OCI-LY3 (cell line): Measurements from ENCODE around the gene KANK3.

Experiments used
- H2AFZ ChIP-seq: fragments of 200-600, 300-600 bp; shearing (Covaris generic); 2 replicates; pipeline ENCODE4 v1.6.0; 2014; ENCODE audit warnings: antibody characterized with exemption, low read depth, low read length
- H3K27ac ChIP-seq: fragments of 200-600, 300-600 bp; sonication (generic); 2 replicates; pipeline ENCODE4 v1.5.1; 2014; ENCODE audit warnings: mild to moderate bottlenecking, low read length, moderate library complexity, mixed read lengths
- H3K27me3 ChIP-seq: fragments of 200-600, 300-600 bp; sonication (generic); 2 replicates; pipeline ENCODE4 v1.6.1; 2014; ENCODE audit warnings: low read depth, low read length, mixed read lengths
- H3K36me3 ChIP-seq: fragments of 200-600, 300-600 bp; sonication (generic); replicated peaks from 2 replicates; pipeline ENCODE3; 2014; ENCODE audit warnings: low read depth, low read length, mixed read lengths
- H3K4me1 ChIP-seq: fragments of 300-600, 200-600 bp; sonication (generic); 2 replicates; pipeline ENCODE4 v1.6.1; 2014; ENCODE audit warnings: low read length, mixed read lengths
- H3K4me2 ChIP-seq: fragments of 200-600, 300-600 bp; sonication (generic); 2 replicates; pipeline ENCODE4 v1.6.1; 2014; ENCODE audit warnings: low read length, mixed read lengths
- H3K4me3 ChIP-seq: fragments of 300-600, 200-600 bp; sonication (generic); 2 replicates; pipeline ENCODE4 v1.5.1; 2014; ENCODE audit warnings: antibody characterized with exemption, mild to moderate bottlenecking, low read length, moderate library complexity
- H3K79me2 ChIP-seq: fragments of 300-600, 200-600 bp; shearing (Covaris generic); 2 replicates; pipeline ENCODE4 v1.6.1; 2014; ENCODE audit warnings: mild to moderate bottlenecking, low read length, mixed read lengths
- H3K9ac ChIP-seq: fragments of 300-600, 200-600 bp; shearing (Covaris generic); 2 replicates; pipeline ENCODE4 v1.6.0; 2014; ENCODE audit warnings: mild to moderate bottlenecking, low read length, moderate library complexity
- H3K9me3 ChIP-seq: fragments of 200-600, 300-600 bp; shearing (Covaris generic); 2 replicates; pipeline ENCODE4 v1.6.1; 2014; ENCODE audit warnings: low read length, mixed read lengths; ENCODE audit not compliant: insufficient read depth
- H4K20me1 ChIP-seq: fragments of 200-600, 300-600 bp; sonication (generic); 2 replicates; pipeline ENCODE4 v1.6.1; 2016; ENCODE audit warnings: low read length, mixed read lengths; ENCODE audit not compliant: insufficient read depth
- CTCF ChIP-seq: fragments of 200-600, 300-600 bp; sonication (generic); IDR thresholded peaks from 2 replicates; pipeline ENCODE4 v1.5.1; 2014; ENCODE audit warnings: antibody characterized with exemption, low read length, low read depth
- EZH2phosphoT487 ChIP-seq: fragments of 200-600 bp; shearing (Covaris generic); IDR thresholded peaks from 2 replicates; pipeline ENCODE4 v1.6.1; 2018; ENCODE audit warnings: antibody characterized with exemption, mixed run types, low read depth

The KANK3 gene

GRCh38 chr19:8334458-8335342 is 8.4 kb downstream of the KANK3 start:
- H4K20me1 ChIP-seq, result no peaks in the 10 kb centered on the region
- no peak overlapping the region for H3K27ac ChIP-seq
- H3K9ac ChIP-seq, result no peak overlapping the region
- H3K79me2 ChIP-seq, result no peaks in the 10 kb centered on the region
- H2AFZ ChIP-seq, result no peak overlapping the region
- H3K4me2 ChIP-seq, result no peak overlapping the region
- TF ChIP-seq EZH2phosphoT487 (no peak), CTCF (no peak)
- H3K4me1 ChIP-seq, result no peaks in the 10 kb centered on the region
- no peak overlapping the region for H3K4me3 ChIP-seq
- no peaks in the 10 kb centered on the region for H3K9me3 ChIP-seq
- H3K27me3 ChIP-seq, result no peaks in the 10 kb centered on the region
- H3K36me3 ChIP-seq, result no peaks in the 10 kb centered on the region

GRCh38 chr19:8333767-8334457 is 9.2 kb downstream of the KANK3 start:
- Histone ChIP-seq H3K36me3 (no peaks in the 10 kb centered on the region), H3K27ac (no peak overlapping the region), H3K79me2 (no peaks in the 10 kb centered on the region), H2AFZ (no peak overlapping the region), H3K4me1 (no peaks in the 10 kb centered on the region), H3K9ac (no peak overlapping the region), H3K4me3 (no peak overlapping the region), H3K27me3 (no peaks in the 10 kb centered on the region), H4K20me1 (no peaks in the 10 kb centered on the region), H3K9me3 (no peaks in the 10 kb centered on the region), H3K4me2 (no peak overlapping the region)
- no peak for TF ChIP-seq CTCF

- Histone ChIP-seq H2AFZ (no peak overlapping the region), H3K9me3 (no peaks in the 10 kb centered on the region), H3K79me2 (no peaks in the 10 kb centered on the region), H3K27me3 (no peaks in the 10 kb centered on the region), H3K4me3 (no peak overlapping the region), H3K4me1 (no peaks in the 10 kb centered on the region), H3K4me2 (no peak overlapping the region), H3K36me3 (no peaks in the 10 kb centered on the region), H4K20me1 (no peaks in the 10 kb centered on the region), H3K27ac (no peak overlapping the region), H3K9ac (no peak overlapping the region)
- no peak for TF ChIP-seq EZH2phosphoT487
- no peak for TF ChIP-seq CTCF
These were observed 9.9 kb downstream of the KANK3 start for GRCh38 chr19:8332976-8333766.
